ENCODE results near the gene GRIN3B. TPM values are rescaled to one million over a fixed set of nuclear protein-coding genes. Genes with fewer than 3 reads are reported as not detected.
A peak's percentile ranks its signal among the peaks of the same experiment; 100 is the strongest.

The GRIN3B gene
- total and polyA plus RNA-seq, 4 donors, result 0.22 to 1.5 (median 0.80) TPM

DNA sequence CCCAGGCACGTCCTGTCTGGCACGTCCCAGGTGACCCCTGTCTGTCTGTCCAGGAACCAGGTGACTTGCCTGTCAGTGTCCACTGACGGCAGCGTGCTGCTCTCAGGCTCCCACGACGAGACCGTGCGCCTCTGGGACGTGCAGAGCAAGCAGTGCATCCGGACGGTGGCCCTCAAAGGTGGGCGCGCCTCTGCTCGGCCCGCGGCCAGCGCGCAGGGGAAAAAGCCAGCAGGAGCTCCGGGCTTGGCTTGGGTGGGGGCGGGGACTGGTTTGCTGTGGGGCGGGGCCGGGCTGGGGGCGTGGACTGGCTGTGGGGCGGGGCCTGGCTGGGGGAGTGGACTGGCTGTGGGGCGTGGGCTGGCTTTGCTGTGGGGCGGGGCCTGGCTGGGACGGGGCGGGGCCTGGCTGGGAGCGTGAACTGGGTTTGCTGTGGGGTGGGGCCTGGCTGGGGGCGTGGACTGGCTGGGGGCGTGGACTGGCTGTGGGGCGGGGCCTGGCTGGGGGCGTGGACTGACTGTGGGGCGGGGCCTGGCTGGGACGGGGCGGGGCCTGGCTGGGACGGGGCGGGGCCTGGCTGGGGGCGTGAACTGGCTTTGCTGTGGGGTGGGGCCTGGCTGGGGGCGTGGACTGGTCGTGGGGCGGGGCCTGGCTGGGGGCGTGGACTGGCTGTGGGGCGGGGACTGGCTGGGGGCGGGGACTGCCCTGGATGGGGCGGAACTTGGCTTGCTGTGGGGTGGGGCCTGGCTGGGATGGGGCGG is 8.9 kb upstream of the GRIN3B start:
- H3K27me3 ChIP-seq (ENCODE audit: control insufficient read depth, insufficient read depth, low read length), result peaks cover 12% of the 10 kb centered on the region
- H3K4me1 ChIP-seq (ENCODE audit: control insufficient read depth, insufficient read depth, low read length), result peaks cover 13% of the 10 kb centered on the region
- no peak overlapping the region for H3K27ac ChIP-seq (ENCODE audit: low read depth, low read length)
- H3K4me3 ChIP-seq (ENCODE audit: low read depth, low read length), result no peak overlapping the region
- H3K9me3 ChIP-seq (ENCODE audit: control insufficient read depth, insufficient read depth, low read length), result no peaks in the 10 kb centered on the region
- 80% methylated on average over 20 of the region's 47 CpGs for WGBS (ENCODE audit: insufficient coverage)
- H3K36me3 ChIP-seq (ENCODE audit: control insufficient read depth, insufficient read depth, low read length), result peaks cover 94% of the 10 kb centered on the region
- DNase-seq (ENCODE audit: low read depth in 4 of 6, low spot score in 6 of 6), result no peak

DNA sequence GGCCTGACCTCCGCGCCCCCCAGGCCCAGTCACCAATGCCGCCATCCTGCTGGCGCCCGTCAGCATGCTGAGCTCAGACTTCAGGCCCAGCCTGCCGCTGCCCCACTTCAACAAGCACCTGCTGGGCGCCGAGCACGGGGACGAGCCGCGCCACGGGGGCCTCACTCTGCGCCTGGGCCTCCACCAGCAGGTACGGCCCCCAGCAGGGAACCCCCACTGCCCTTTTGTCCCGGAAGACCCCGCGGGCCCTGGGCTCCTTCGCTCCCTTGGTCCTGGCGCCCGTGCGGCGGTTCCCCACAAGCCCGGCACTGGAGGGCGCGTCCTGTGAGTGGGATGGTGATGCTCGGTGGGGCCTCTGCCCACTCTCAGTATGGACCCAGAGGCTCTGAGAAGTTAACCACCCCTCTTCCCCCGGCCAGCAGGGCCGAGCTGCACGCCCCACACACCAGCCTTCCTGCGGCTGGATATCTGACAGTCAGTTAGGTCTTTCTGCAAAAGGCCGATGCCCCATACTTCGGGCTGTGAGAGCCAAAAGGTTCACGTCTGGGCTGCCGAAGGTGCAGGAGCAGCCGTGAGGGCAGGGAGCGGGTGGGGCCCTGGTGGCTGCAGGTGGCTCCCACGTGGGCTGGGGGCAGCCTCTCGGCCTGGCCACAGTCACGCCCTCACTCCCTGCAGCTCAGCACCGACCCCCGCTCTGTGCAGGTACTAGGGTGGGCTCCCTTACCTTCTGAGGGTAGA is 8.1 kb upstream of the GRIN3B start:
- no peak overlapping the region for H3K4me3 ChIP-seq (ENCODE audit: low read depth, low read length)
- peaks cover 17% of the 10 kb centered on the region for H3K4me1 ChIP-seq (ENCODE audit: control insufficient read depth, insufficient read depth, low read length)
- no peaks in the 10 kb centered on the region for H3K9me3 ChIP-seq (ENCODE audit: control insufficient read depth, insufficient read depth, low read length)
- H3K36me3 ChIP-seq (ENCODE audit: control insufficient read depth, insufficient read depth, low read length), result peaks cover 87% of the 10 kb centered on the region
- H3K27me3 ChIP-seq (ENCODE audit: control insufficient read depth, insufficient read depth, low read length), result peaks cover 18% of the 10 kb centered on the region
- no peak for DNase-seq (ENCODE audit: low read depth in 4 of 6, low spot score in 6 of 6)
- 91% methylated on average over 32 of the region's 42 CpGs for WGBS (ENCODE audit: insufficient coverage)
- no peak overlapping the region for H3K27ac ChIP-seq (ENCODE audit: low read depth, low read length)

DNA sequence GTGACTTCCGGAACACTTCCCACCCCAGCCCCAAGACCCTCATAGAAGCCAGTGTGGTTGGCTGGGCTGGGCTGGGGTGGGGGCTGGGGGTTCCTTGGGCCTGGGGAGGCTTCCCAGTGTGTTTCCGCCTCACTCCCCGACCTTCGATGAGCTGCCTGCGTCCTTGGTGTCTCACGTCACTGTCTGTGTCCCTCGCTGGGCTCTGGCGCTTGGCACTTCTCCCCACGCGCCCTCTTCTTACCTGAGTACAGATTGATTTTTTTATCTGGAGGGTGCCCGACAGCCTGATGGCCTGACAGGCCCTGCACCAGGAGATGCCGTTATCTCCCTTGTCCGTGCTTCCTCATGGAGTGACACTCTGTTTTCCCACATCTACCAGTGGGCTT is 7.6 kb upstream of the GRIN3B start:
- H3K4me1 ChIP-seq (ENCODE audit: control insufficient read depth, insufficient read depth, low read length), result peaks cover 17% of the 10 kb centered on the region
- H3K9me3 ChIP-seq (ENCODE audit: control insufficient read depth, insufficient read depth, low read length), result no peaks in the 10 kb centered on the region
- H3K27me3 ChIP-seq (ENCODE audit: control insufficient read depth, insufficient read depth, low read length), result peaks cover 24% of the 10 kb centered on the region
- peaks cover 81% of the 10 kb centered on the region for H3K36me3 ChIP-seq (ENCODE audit: control insufficient read depth, insufficient read depth, low read length)
- H3K4me3 ChIP-seq (ENCODE audit: low read depth, low read length), result no peak overlapping the region
- WGBS (ENCODE audit: insufficient coverage), result 98% methylated on average over 12 of the region's 13 CpGs
- H3K27ac ChIP-seq (ENCODE audit: low read depth, low read length), result no peak overlapping the region
- DNase-seq (ENCODE audit: low read depth in 4 of 6, low spot score in 6 of 6), result no peak

DNA sequence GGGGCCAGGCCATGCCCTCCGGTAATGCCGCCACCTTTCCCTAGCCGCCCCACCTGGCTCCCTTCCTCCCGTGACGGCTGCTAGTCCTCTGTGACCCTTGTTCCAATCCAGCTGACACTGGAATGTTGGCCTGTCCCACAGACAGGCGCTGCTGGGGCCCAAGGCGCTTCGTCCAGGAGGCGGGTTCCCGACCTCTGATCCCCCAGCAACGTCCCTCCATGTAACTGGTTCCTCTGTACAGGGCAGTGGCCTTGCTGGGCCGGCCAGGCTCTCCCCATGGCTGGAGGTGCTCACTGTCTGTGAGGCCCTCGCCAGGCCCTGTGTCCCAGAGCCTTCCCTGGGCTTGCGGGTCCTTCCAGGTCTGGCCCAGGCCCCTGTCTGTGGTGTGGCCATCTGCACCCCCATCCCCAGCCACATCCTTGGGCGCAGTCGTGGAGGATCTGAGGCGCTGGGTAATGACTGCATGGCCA is 6.8 kb upstream of the GRIN3B start:
- Histone ChIP-seq H3K27me3 (ENCODE audit: control insufficient read depth, insufficient read depth, low read length) (peaks cover 31% of the 10 kb centered on the region), H3K4me1 (ENCODE audit: control insufficient read depth, insufficient read depth, low read length) (peaks cover 17% of the 10 kb centered on the region), H3K36me3 (ENCODE audit: control insufficient read depth, insufficient read depth, low read length) (peaks cover 74% of the 10 kb centered on the region), H3K9me3 (ENCODE audit: control insufficient read depth, insufficient read depth, low read length) (no peaks in the 10 kb centered on the region), H3K27ac (ENCODE audit: low read depth, low read length) (no peak overlapping the region), H3K4me3 (ENCODE audit: low read depth, low read length) (no peak overlapping the region)
- no peak for DNase-seq (ENCODE audit: low read depth in 4 of 6, low spot score in 6 of 6)
- WGBS (ENCODE audit: insufficient coverage), result 91% methylated on average over 17 of the region's 17 CpGs

- WGBS (ENCODE audit: insufficient coverage), result 89% methylated on average over 43 of the region's 43 CpGs
- H3K4me3 ChIP-seq (ENCODE audit: low read depth, low read length), result no peak overlapping the region
- peaks cover 68% of the 10 kb centered on the region for H3K36me3 ChIP-seq (ENCODE audit: control insufficient read depth, insufficient read depth, low read length)
- DNase-seq (ENCODE audit: low read depth in 4 of 6, low spot score in 6 of 6), result no peak
- H3K27me3 ChIP-seq (ENCODE audit: control insufficient read depth, insufficient read depth, low read length), result peaks cover 36% of the 10 kb centered on the region
- no peak overlapping the region for H3K27ac ChIP-seq (ENCODE audit: low read depth, low read length)
- H3K4me1 ChIP-seq (ENCODE audit: control insufficient read depth, insufficient read depth, low read length), result peaks cover 17% of the 10 kb centered on the region
- no peaks in the 10 kb centered on the region for H3K9me3 ChIP-seq (ENCODE audit: control insufficient read depth, insufficient read depth, low read length)
Observed at GRCh38 chr19:993831-994393, 6.3 kb upstream of the GRIN3B start.

DNA sequence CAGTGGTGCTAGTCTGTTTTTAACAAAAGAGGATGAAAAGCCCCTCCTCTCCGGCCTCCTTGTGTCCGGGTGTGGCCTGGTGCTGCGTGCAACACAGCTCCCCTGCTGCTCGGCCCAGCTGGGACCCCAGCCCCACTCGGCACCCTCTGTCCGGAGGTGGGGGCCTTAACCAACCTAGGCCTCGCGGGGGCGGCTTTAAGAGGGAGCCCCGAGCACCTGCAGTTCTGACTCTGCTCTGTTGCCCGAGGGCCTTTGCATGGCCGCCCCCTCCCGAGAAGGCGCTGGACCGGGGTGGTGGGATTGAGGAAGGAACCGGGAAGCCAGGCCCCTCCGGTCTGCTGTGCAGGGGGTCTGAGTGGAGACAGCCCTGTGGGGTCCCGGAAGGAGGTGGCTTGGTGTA is 5.7 kb upstream of the GRIN3B start:
- no peak overlapping the region for H3K27ac ChIP-seq (ENCODE audit: low read depth, low read length)
- no peak overlapping the region for H3K4me3 ChIP-seq (ENCODE audit: low read depth, low read length)
- WGBS (ENCODE audit: insufficient coverage), result 91% methylated on average over 14 of the region's 18 CpGs
- H3K36me3 ChIP-seq (ENCODE audit: control insufficient read depth, insufficient read depth, low read length), result peaks cover 62% of the 10 kb centered on the region
- no peak for DNase-seq (ENCODE audit: low read depth in 4 of 6, low spot score in 6 of 6)
- H3K9me3 ChIP-seq (ENCODE audit: control insufficient read depth, insufficient read depth, low read length), result no peaks in the 10 kb centered on the region
- peaks cover 17% of the 10 kb centered on the region for H3K4me1 ChIP-seq (ENCODE audit: control insufficient read depth, insufficient read depth, low read length)
- H3K27me3 ChIP-seq (ENCODE audit: control insufficient read depth, insufficient read depth, low read length), result peaks cover 42% of the 10 kb centered on the region

DNA sequence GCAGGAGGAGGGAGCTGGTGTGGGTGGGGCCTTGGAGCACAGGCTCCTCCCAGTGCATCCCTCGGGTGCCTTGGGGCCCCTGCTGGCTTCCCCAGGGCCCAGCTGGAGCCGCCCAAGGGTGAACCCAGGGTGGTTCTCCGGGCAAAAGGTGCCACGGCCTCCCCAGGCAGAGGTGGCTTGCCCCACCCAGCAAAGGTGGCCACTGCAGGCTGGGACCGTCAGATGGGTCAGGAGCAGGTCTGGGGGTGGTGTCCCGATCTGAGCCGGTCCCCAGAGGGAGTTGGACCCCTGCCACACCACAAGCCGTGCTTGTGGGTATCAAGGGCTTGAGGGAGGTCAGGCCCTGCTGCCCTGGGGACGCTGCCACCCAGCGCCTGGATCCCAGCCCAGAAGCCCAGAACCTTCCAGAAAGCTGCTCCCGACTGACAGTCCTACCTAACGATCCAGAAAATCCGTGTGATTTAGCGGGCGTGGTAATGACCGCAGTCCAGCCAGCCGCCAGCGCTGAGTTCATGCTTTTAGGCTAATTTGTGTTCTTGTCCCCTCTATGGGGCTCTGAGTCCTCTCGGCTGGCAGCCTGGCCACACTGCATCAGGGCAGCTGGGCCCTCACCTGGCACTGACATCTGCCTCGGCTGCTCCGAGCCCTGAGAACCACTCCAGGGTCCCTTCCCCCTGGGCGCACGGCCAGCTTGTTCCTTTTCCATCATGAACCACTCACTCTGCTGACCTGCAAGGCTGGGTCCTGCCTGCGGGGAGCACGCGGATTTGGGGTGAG is 5.0 kb upstream of the GRIN3B start:
- 59% methylated on average over 26 of the region's 26 CpGs for WGBS (ENCODE audit: insufficient coverage)
- Histone ChIP-seq H3K36me3 (ENCODE audit: control insufficient read depth, insufficient read depth, low read length) (peaks cover 55% of the 10 kb centered on the region), H3K4me1 (ENCODE audit: control insufficient read depth, insufficient read depth, low read length) (peaks cover 17% of the 10 kb centered on the region), H3K27me3 (ENCODE audit: control insufficient read depth, insufficient read depth, low read length) (peaks cover 48% of the 10 kb centered on the region), H3K9me3 (ENCODE audit: control insufficient read depth, insufficient read depth, low read length) (no peaks in the 10 kb centered on the region), H3K4me3 (ENCODE audit: low read depth, low read length) (no peak overlapping the region), H3K27ac (ENCODE audit: low read depth, low read length) (no peak overlapping the region)
- DNase-seq (ENCODE audit: low read depth in 4 of 6, low spot score in 6 of 6), result peak in 1 of 6 donors; percentile 10

- WGBS (ENCODE audit: insufficient coverage), result 11% methylated on average over 64 of the region's 64 CpGs
- Histone ChIP-seq H3K27me3 (ENCODE audit: control insufficient read depth, insufficient read depth, low read length) (peaks cover 54% of the 10 kb centered on the region), H3K9me3 (ENCODE audit: control insufficient read depth, insufficient read depth, low read length) (no peaks in the 10 kb centered on the region), H3K36me3 (ENCODE audit: control insufficient read depth, insufficient read depth, low read length) (peaks cover 45% of the 10 kb centered on the region), H3K4me3 (ENCODE audit: low read depth, low read length) (no peak overlapping the region), H3K27ac (ENCODE audit: low read depth, low read length) (no peak overlapping the region), H3K4me1 (ENCODE audit: control insufficient read depth, insufficient read depth, low read length) (peaks cover 23% of the 10 kb centered on the region)
- peak in 2 of 6 donors; percentile 39 to 53 for DNase-seq (ENCODE audit: low read depth in 4 of 6, low spot score in 6 of 6)
Observed at GRCh38 chr19:996051-996838, 4.0 kb upstream of the GRIN3B start.

GRCh38 chr19:998064-998463 is 2.2 kb upstream of the GRIN3B start:
- DNase-seq (ENCODE audit: low read depth in 4 of 6, low spot score in 6 of 6), result no peak
- Histone ChIP-seq H3K27me3 (ENCODE audit: control insufficient read depth, insufficient read depth, low read length) (peaks cover 66% of the 10 kb centered on the region), H3K4me1 (ENCODE audit: control insufficient read depth, insufficient read depth, low read length) (peaks cover 29% of the 10 kb centered on the region), H3K4me3 (ENCODE audit: low read depth, low read length) (no peak overlapping the region), H3K27ac (ENCODE audit: low read depth, low read length) (no peak overlapping the region), H3K36me3 (ENCODE audit: control insufficient read depth, insufficient read depth, low read length) (peaks cover 30% of the 10 kb centered on the region), H3K9me3 (ENCODE audit: control insufficient read depth, insufficient read depth, low read length) (no peaks in the 10 kb centered on the region)
- 40% methylated on average over 6 of the region's 6 CpGs for WGBS (ENCODE audit: insufficient coverage)
